DND-41 (cell line): ENCODE measurements around the gene RPL35A.
"Not testable (repeated sequence)": the region's sequence is repeated elsewhere in the genome, so short reads cannot be mapped to it uniquely, and the experiment has no call there.

Experiments used
- ATAC-seq: fragments of 200-7000 bp; cut with Tn5 transposase; 3 replicates; pipeline ENCODE4 v1.9.1; 2021; ENCODE audit warnings: low read depth; ENCODE audit not compliant: insufficient read depth
- DNase-seq: peaks from one replicate; pipeline ENCODE4 v3.0.0-alpha.2; 2020
- H2AFZ ChIP-seq: 2 replicates; pipeline ENCODE4 v1.6.0; 2012; ENCODE audit warnings: low read depth, low read length
- H3K27ac ChIP-seq: 2 replicates; pipeline ENCODE4 v1.5.1; 2012; ENCODE audit warnings: low read length, inconsistent platforms
- H3K27me3 ChIP-seq: fragments of 200-600 bp; sonication (generic); 2 replicates; pipeline ENCODE4 v1.6.0; 2012; ENCODE audit warnings: low read length, mild to moderate bottlenecking, inconsistent platforms; ENCODE audit not compliant: insufficient read depth, poor library complexity
- H3K36me3 ChIP-seq: 2 replicates; pipeline ENCODE4 v1.5.1; 2012; ENCODE audit warnings: low read length, inconsistent platforms; ENCODE audit not compliant: insufficient read depth
- H3K4me1 ChIP-seq: 2 replicates; pipeline ENCODE4 v1.5.1; 2012; ENCODE audit warnings: mild to moderate bottlenecking, low read length; ENCODE audit not compliant: insufficient read depth
- H3K4me2 ChIP-seq: 2 replicates; pipeline ENCODE4 v1.6.0; 2012; ENCODE audit warnings: mild to moderate bottlenecking, moderate library complexity, low read length, inconsistent platforms; ENCODE audit not compliant: insufficient read depth
- H3K4me3 ChIP-seq, 2 experiments: fragments of 200-600 bp in 1 of 2; shearing (Covaris generic) in 1 of 2; 2 replicates each; pipeline ENCODE4 v1.5.1; 2012 to 2016; ENCODE audit warnings: inconsistent platforms in 2 of 2, low read length in 2 of 2, mild to moderate bottlenecking in 2 of 2, low read depth in 1 of 2, moderate library complexity in 1 of 2
- H3K79me2 ChIP-seq: 2 replicates; pipeline ENCODE4 v1.6.0; 2012; ENCODE audit warnings: low read length, inconsistent platforms; ENCODE audit not compliant: insufficient read depth
- H3K9ac ChIP-seq: 2 replicates; pipeline ENCODE4 v1.6.0; 2012; ENCODE audit warnings: low read depth, mild to moderate bottlenecking, inconsistent platforms, low read length, moderate library complexity
- H3K9me3 ChIP-seq: 2 replicates; pipeline ENCODE4 v1.5.1; 2012; ENCODE audit warnings: low read length, moderate library complexity, mild to moderate bottlenecking, inconsistent platforms; ENCODE audit not compliant: insufficient read depth, severe bottlenecking
- H4K20me1 ChIP-seq: 2 replicates; pipeline ENCODE4 v1.6.0; 2012; ENCODE audit warnings: low read length; ENCODE audit not compliant: insufficient read depth
- EZH2 ChIP-seq: IDR thresholded peaks from 3 replicates; pipeline ENCODE4 v1.6.1; 2012; ENCODE audit warnings: borderline replicate concordance, low read depth, mild to moderate bottlenecking, moderate library complexity, low read length, inconsistent platforms; ENCODE audit not compliant: severe bottlenecking
- TF ChIP-seq, protein P1 (sequence below): IDR thresholded peaks from 2 replicates; pipeline ENCODE4 v1.5.1; 2012; ENCODE audit warnings: borderline replicate concordance, low read length, moderate library complexity, mild to moderate bottlenecking; ENCODE audit not compliant: poor library complexity, severe bottlenecking; ENCODE audit errors: extremely low read depth

Gene RPL35A

DNA sequence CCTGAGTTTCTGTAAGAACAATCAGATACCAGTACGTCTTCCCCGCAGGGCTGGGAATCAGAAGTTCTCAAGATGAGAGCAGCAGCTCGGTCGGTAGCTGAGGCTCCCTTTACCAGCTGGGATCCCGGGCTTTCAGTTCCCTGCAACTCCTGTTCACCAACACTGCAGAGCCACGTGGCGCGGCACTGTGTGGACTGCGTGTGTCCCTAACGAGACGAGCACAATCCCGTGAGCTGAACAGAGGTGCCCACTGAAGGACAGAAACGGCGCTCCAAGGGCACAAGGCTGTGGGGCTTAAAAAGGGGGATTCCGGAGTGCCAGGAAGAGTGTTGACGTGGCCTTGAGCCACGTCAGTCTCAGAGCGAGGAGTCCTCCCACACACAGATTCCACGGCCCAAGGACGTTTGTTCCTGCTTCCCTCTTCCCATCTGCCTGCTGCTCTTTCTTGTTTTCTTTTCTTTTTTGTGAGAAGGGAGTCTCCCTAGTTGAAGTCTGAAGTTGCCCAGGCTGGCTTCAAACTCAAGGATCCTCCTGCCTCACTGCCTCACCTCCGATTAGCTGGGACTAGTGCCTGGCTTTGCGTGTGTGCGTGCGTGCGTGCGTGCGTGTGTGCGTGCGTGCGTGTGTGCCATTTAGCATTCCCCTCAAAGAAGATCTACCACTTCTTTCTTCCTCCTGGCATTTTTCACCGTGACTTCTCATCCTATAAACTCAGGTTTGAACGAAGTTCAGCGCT lies 37.1 kb upstream of the RPL35A start:
- no peak for DNase-seq
- Histone ChIP-seq H2AFZ (no peak overlapping the region), H3K9me3 (no peaks in the 10 kb centered on the region), H3K9ac (no peak overlapping the region), H3K4me1 (no peaks in the 10 kb centered on the region), H3K4me2 (no peak overlapping the region), H3K79me2 (no peaks in the 10 kb centered on the region), H3K36me3 (no peaks in the 10 kb centered on the region), H4K20me1 (no peaks in the 10 kb centered on the region), H3K4me3 (no peak overlapping the region), H3K27me3 (no peaks in the 10 kb centered on the region), H3K27ac (no peak overlapping the region)
- TF ChIP-seq EZH2 = no peak
- TF ChIP-seq, protein P1, sequence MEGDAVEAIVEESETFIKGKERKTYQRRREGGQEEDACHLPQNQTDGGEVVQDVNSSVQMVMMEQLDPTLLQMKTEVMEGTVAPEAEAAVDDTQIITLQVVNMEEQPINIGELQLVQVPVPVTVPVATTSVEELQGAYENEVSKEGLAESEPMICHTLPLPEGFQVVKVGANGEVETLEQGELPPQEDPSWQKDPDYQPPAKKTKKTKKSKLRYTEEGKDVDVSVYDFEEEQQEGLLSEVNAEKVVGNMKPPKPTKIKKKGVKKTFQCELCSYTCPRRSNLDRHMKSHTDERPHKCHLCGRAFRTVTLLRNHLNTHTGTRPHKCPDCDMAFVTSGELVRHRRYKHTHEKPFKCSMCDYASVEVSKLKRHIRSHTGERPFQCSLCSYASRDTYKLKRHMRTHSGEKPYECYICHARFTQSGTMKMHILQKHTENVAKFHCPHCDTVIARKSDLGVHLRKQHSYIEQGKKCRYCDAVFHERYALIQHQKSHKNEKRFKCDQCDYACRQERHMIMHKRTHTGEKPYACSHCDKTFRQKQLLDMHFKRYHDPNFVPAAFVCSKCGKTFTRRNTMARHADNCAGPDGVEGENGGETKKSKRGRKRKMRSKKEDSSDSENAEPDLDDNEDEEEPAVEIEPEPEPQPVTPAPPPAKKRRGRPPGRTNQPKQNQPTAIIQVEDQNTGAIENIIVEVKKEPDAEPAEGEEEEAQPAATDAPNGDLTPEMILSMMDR = no peak
- no peak for ATAC-seq

DNA sequence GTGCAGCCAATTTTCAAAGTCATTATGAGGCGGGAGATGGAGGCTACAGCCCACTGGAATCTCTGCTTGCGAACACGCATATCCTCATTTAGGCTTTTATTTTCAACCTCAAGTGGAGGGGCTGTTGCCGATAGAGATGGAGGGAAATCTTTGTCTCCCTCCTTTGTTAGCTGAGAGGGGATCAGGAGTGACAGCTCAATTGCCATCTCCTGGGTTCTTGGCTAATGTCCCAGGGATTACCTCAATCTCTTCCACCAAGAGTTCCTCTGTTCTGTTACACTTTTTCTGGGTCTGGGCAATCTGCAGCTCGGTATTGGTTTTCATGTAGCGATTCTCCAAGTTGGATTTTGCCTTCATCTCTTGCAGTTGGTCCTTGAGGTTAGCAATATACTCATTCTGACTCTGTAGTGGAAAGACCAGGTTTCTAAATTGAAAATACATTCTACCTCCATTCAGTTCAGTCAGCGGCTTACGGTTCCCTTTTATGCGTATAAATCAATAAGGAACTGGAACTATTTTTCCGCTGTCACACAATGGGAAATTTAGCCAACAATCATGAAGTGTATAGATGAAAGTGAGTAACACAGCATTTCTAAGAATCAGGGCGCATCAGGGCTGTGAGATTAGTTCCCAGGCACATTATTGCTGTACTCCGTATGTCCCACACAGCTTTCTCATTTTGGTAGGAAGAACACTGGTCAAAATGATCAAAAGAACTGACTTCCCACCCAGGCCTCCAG lies 36.2 kb upstream of the RPL35A start:
- TF ChIP-seq, protein P1 = no peak
- TF ChIP-seq EZH2 = no peak

DNA sequence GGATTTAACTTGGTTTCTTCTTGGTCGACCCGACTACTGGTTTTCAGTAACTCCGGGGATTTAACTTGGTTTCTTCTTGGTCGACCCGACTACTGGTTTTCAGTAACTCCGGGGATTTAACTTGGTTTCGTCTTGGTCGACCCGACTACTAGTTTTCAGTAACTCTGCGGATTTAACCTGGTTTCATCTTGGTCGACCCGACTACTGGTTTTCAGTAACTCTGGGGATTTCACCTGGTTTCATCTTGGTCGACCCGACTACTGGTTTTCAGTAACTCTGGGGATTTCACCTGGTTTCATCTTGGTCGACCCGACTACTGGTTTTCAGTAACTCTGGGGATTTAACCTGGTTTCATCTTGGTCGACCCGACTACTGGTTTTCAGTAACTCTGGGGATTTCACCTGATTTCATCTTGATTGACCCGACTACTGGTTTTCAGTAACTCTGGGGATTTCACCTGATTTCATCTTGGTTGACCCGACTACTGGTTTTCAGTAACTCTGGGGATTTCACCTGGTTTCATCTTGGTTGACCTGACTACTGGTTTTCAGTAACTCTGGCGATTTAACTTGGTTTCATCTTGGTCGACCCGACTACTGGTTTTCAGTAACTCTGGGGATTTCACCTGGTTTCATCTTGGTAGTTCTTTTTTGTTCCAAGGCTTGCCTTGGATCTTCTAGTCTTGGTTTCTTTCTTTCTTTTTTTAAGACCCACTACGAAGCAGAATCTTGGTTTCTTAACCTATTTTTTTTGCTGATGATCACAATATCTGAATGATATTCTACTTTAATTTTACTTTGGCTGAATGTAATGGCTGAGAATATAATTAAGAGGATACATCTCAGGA lies 28.3 kb upstream of the RPL35A start:
- not testable (repeated sequence) for H3K27ac ChIP-seq, ATAC-seq, H3K79me2 ChIP-seq, H3K9me3 ChIP-seq, H4K20me1 ChIP-seq, H3K36me3 ChIP-seq, H3K4me3 ChIP-seq, H3K9ac ChIP-seq, DNase-seq, H3K4me1 ChIP-seq, H3K27me3 ChIP-seq, H3K4me2 ChIP-seq, H2AFZ ChIP-seq

More for the DNA sequence above, 36.2 kb upstream of the RPL35A start:
- DNase-seq = no peak
- Histone ChIP-seq H3K4me3 (no peak overlapping the region), H3K4me2 (no peak overlapping the region), H3K4me1 (no peaks in the 10 kb centered on the region), H3K9me3 (no peaks in the 10 kb centered on the region), H4K20me1 (no peaks in the 10 kb centered on the region), H2AFZ (no peak overlapping the region), H3K9ac (no peak overlapping the region), H3K27ac (no peak overlapping the region), H3K27me3 (no peaks in the 10 kb centered on the region), H3K79me2 (no peaks in the 10 kb centered on the region), H3K36me3 (no peaks in the 10 kb centered on the region)
- no peak for ATAC-seq

DNA sequence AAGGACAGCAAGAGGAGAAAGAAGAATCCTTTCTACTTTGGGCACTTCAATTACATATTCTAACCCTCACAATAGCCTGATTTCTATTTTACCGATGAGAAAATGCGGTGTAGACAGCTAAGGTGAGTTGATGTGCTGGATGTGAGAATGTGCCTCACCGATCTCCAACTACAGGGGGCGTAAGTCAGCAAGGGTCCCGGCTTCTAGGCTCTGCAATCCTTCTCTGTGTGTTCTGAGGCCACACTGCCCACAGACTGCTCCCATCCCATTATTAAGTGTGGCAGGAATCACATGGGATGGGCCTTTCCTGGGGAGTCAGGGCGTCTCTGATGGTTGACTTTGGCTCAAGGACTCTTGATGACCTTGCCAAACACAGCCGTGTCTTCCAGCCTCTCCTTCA lies 23.6 kb upstream of the RPL35A start:
- no peak overlapping the region for H3K4me3 ChIP-seq
- no peak overlapping the region for H2AFZ ChIP-seq
- DNase-seq (no peak), ATAC-seq (no peak)
- no peaks in the 10 kb centered on the region for H3K79me2 ChIP-seq
- no peak overlapping the region for H3K9ac ChIP-seq
- no peaks in the 10 kb centered on the region for H3K36me3 ChIP-seq
- no peak overlapping the region for H3K27ac ChIP-seq
- H3K4me1 ChIP-seq = no peaks in the 10 kb centered on the region
- H4K20me1 ChIP-seq = no peaks in the 10 kb centered on the region
- H3K9me3 ChIP-seq = no peaks in the 10 kb centered on the region
- TF ChIP-seq, protein P1 = peak; percentile 48
- no peak for TF ChIP-seq EZH2
- H3K4me2 ChIP-seq = no peak overlapping the region
- no peaks in the 10 kb centered on the region for H3K27me3 ChIP-seq

DNA sequence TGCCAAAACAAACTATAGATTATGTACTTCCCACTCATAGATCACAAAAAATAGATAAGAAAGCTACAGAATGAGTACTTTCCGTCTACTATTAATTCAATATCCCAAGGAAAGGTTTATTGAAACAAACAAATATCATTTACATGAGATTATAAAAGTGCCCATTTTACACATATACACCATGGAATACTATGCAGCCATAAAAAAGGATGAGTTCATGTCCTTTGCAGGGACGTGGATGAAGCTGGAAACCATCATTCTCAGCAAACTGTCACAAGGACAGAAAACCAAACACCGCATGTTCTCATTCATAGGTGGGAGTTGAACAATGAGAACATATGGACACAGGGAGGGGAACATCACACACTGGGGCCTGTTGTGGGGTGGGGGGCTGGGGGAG lies 22.4 kb upstream of the RPL35A start:
- not testable (repeated sequence) for H3K36me3 ChIP-seq, H3K4me3 ChIP-seq, H3K79me2 ChIP-seq, H3K27me3 ChIP-seq, ATAC-seq, H3K9ac ChIP-seq, H3K4me2 ChIP-seq, H3K9me3 ChIP-seq, DNase-seq, H3K27ac ChIP-seq, H4K20me1 ChIP-seq, H2AFZ ChIP-seq, H3K4me1 ChIP-seq
